Epidermal melanocyte (primary cell): ENCODE measurements around the gene WARS2.

Experiments used
- DNase-seq: peaks from one replicate; pipeline ENCODE4 v3.0.0; 2011; ENCODE audit warnings: low spot score; ENCODE audit not compliant: insufficient read length

Gene WARS2

GRCh38 chr1:119000371-119001180 lies 139.9 kb downstream of the WARS2 start:
- DNase-seq, result peak; percentile 18

- DNase-seq, result no peak
These were observed 140.9 kb downstream of the WARS2 start for GRCh38 chr1:118999348-119000071.

- peak; percentile 30 for DNase-seq
These were observed 142.3 kb downstream of the WARS2 start for GRCh38 chr1:118998171-118998570.

GRCh38 chr1:118997225-118997624 lies 143.2 kb downstream of the WARS2 start:
- no peak for DNase-seq

GRCh38 chr1:118995312-118996016 lies 145.0 kb downstream of the WARS2 start:
- no peak for DNase-seq

- no peak for DNase-seq
These were observed 146.8 kb downstream of the WARS2 start for GRCh38 chr1:118993700-118994026.

GRCh38 chr1:118992868-118993699 lies 147.4 kb downstream of the WARS2 start:
- no peak for DNase-seq

- no peak for DNase-seq
These were observed 148.1 kb downstream of the WARS2 start for GRCh38 chr1:118992237-118992825.

- DNase-seq, result no peak
These were observed 149.0 kb downstream of the WARS2 start for GRCh38 chr1:118991448-118991847.

GRCh38 chr1:118990513-118991152 lies 149.8 kb downstream of the WARS2 start:
- no peak for DNase-seq

GRCh38 chr1:118989878-118990378 lies 150.5 kb downstream of the WARS2 start:
- DNase-seq, result no peak

- DNase-seq, result no peak
These were observed 151.2 kb downstream of the WARS2 start for GRCh38 chr1:118989006-118989815.

GRCh38 chr1:118988186-118989005 lies 152.1 kb downstream of the WARS2 start, which contains the start of gene TBX15:
Gene TBX15, minus strand, starts transcription at chr1:118988343. Its CDS starts 548 bp downstream, at chr1:118987795.
- DNase-seq, result peak; percentile 72

GRCh38 chr1:118987468-118988185 lies 152.8 kb downstream of the WARS2 start:
- DNase-seq, result no peak

- DNase-seq, result no peak
These were observed 153.6 kb downstream of the WARS2 start for GRCh38 chr1:118986555-118987467.

GRCh38 chr1:118985640-118986554 lies 154.6 kb downstream of the WARS2 start:
- DNase-seq, result no peak
